IgD-negative memory B cell (primary cell): Measurements from ENCODE around the gene XPR1. TPM values are rescaled to one million over a fixed set of nuclear protein-coding genes. Genes with fewer than 3 reads are reported as not detected.
A peak's percentile ranks its signal among the peaks of the same experiment; 100 is the strongest.
"Not testable (repeated sequence)": the region's sequence is repeated elsewhere in the genome, so short reads cannot be mapped to it uniquely, and the experiment has no call there.

ENCODE experiments used
- H3K27ac Mint-ChIP-seq, 3 donors: one replicate each; pipeline ENCODE4 v1.8.0; 2020 to 2022; ENCODE audit warnings: mild to moderate bottlenecking in 3 of 3, mixed read lengths in 3 of 3, moderate library complexity in 1 of 3
- H3K27me3 Mint-ChIP-seq: one replicate; pipeline ENCODE4 v1.8.0; 2021; ENCODE audit warnings: mixed read lengths
- H3K36me3 Mint-ChIP-seq: one replicate; pipeline ENCODE4 v1.8.0; 2020; ENCODE audit warnings: mild to moderate bottlenecking, mixed read lengths
- H3K4me1 Mint-ChIP-seq, 3 donors: one replicate each; pipeline ENCODE4 v1.8.0; 2020 to 2022; ENCODE audit warnings: mixed read lengths in 3 of 3, mild to moderate bottlenecking in 1 of 3
- H3K4me3 Mint-ChIP-seq, 4 donors: one replicate each; pipeline ENCODE4 v1.8.0; 2020 to 2022; ENCODE audit warnings: mild to moderate bottlenecking in 4 of 4, mixed read lengths in 4 of 4, moderate library complexity in 3 of 4
- H3K9me3 Mint-ChIP-seq, 3 donors: one replicate each; pipeline ENCODE4 v1.8.0; 2020 to 2021; ENCODE audit warnings: mixed read lengths in 3 of 3, mild to moderate bottlenecking in 1 of 3
- polyA plus RNA-seq: library from polyadenylated mRNA; unstranded; fragments of 300-500 nt; fragmentation: Illumina TruSeq; gene quantifications from one replicate; pipeline ENCODE4 v1.2.3, GENCODE V29; 2021

The XPR1 gene
- polyA plus RNA-seq, 1 donor from 2014 or later: 5.7 TPM

- Mint-ChIP-seq H3K27ac (no peak overlapping the region), H3K36me3 (no peaks in the 10 kb centered on the region), H3K9me3 (no peaks in the 10 kb centered on the region), H3K4me1 (peaks cover 0 to 15% (median 5%) of the 10 kb centered on the region in 3 donors), H3K27me3 (peaks cover 7% of the 10 kb centered on the region), H3K4me3 (peak overlapping the region in 1 of 4 donors; percentile 8)
Measured at GRCh38 chr1:180628646-180629045, 3.2 kb upstream of the XPR1 start.

GRCh38 chr1:180630408-180631193, 1.2 kb upstream of the XPR1 start:
- H3K4me1 Mint-ChIP-seq: peaks cover 0 to 15% (median 6%) of the 10 kb centered on the region in 3 donors
- peak overlapping the region in 1 of 4 donors; percentile 13 for H3K4me3 Mint-ChIP-seq
- H3K9me3 Mint-ChIP-seq: no peaks in the 10 kb centered on the region
- no peak overlapping the region for H3K27ac Mint-ChIP-seq
- no peaks in the 10 kb centered on the region for H3K36me3 Mint-ChIP-seq
- H3K27me3 Mint-ChIP-seq: peaks cover 4% of the 10 kb centered on the region

GRCh38 chr1:180631194-180631765, 542 bp upstream of the XPR1 start:
- peak overlapping the region in 1 of 3 donors; percentile 89 for H3K27ac Mint-ChIP-seq
- H3K27me3 Mint-ChIP-seq: no peaks in the 10 kb centered on the region
- peaks cover 0 to 16% (median 10%) of the 10 kb centered on the region in 3 donors for H3K4me1 Mint-ChIP-seq
- peak overlapping the region in 1 of 4 donors; percentile 38 for H3K4me3 Mint-ChIP-seq
- no peaks in the 10 kb centered on the region for H3K9me3 Mint-ChIP-seq
- H3K36me3 Mint-ChIP-seq: no peaks in the 10 kb centered on the region

- H3K4me1 Mint-ChIP-seq: peaks cover 0 to 19% (median 10%) of the 10 kb centered on the region in 3 donors
- no peaks in the 10 kb centered on the region for H3K27me3 Mint-ChIP-seq
- H3K4me3 Mint-ChIP-seq: no peak overlapping the region
- H3K9me3 Mint-ChIP-seq: no peaks in the 10 kb centered on the region
- peak overlapping the region in 1 of 3 donors; percentile 89 for H3K27ac Mint-ChIP-seq
- H3K36me3 Mint-ChIP-seq: no peaks in the 10 kb centered on the region
Measured at GRCh38 chr1:180632326-180633056, 669 bp downstream of the XPR1 start.

GRCh38 chr1:180633057-180634056, 1.5 kb downstream of the XPR1 start:
- H3K4me3 Mint-ChIP-seq: no peak overlapping the region
- no peaks in the 10 kb centered on the region for H3K9me3 Mint-ChIP-seq
- peaks cover 0 to 19% (median 10%) of the 10 kb centered on the region in 3 donors for H3K4me1 Mint-ChIP-seq
- H3K36me3 Mint-ChIP-seq: no peaks in the 10 kb centered on the region
- H3K27ac Mint-ChIP-seq: no peak overlapping the region
- H3K27me3 Mint-ChIP-seq: no peaks in the 10 kb centered on the region

GRCh38 chr1:180636138-180636537, 4.3 kb downstream of the XPR1 start:
- Mint-ChIP-seq H3K9me3 (no peaks in the 10 kb centered on the region), H3K36me3 (no peaks in the 10 kb centered on the region)

GRCh38 chr1:180639871-180640270, 8.0 kb downstream of the XPR1 start:
- Mint-ChIP-seq H3K27ac (no peak overlapping the region), H3K9me3 (no peaks in the 10 kb centered on the region), H3K4me3 (no peak overlapping the region), H3K4me1 (peaks cover 11 to 21% (median 16%) of the 10 kb centered on the region in 3 donors), H3K36me3 (peaks cover 2% of the 10 kb centered on the region), H3K27me3 (no peaks in the 10 kb centered on the region)

More at GRCh38 chr1:180636138-180636537, 4.3 kb downstream of the XPR1 start:
- H3K4me1 Mint-ChIP-seq: peaks cover 7 to 12% (median 8%) of the 10 kb centered on the region in 3 donors
- H3K4me3 Mint-ChIP-seq: no peak overlapping the region
- H3K27ac Mint-ChIP-seq: no peak overlapping the region
- no peaks in the 10 kb centered on the region for H3K27me3 Mint-ChIP-seq

- Mint-ChIP-seq H3K9me3 (no peaks in the 10 kb centered on the region), H3K36me3 (peaks cover 2% of the 10 kb centered on the region), H3K27me3 (no peaks in the 10 kb centered on the region), H3K4me3 (no peak overlapping the region), H3K27ac (peak overlapping the region in 1 of 3 donors; percentile 47), H3K4me1 (peaks cover 11 to 21% (median 17%) of the 10 kb centered on the region in 3 donors)
Measured at GRCh38 chr1:180640531-180640949, 8.7 kb downstream of the XPR1 start.

- Mint-ChIP-seq H3K4me1 (peaks cover 14 to 29% (median 24%) of the 10 kb centered on the region in 3 donors), H3K27ac (no peak overlapping the region), H3K27me3 (no peaks in the 10 kb centered on the region), H3K36me3 (peaks cover 2% of the 10 kb centered on the region), H3K9me3 (no peaks in the 10 kb centered on the region), H3K4me3 (no peak overlapping the region)
Measured at GRCh38 chr1:180641662-180642061, 9.8 kb downstream of the XPR1 start.

- no peak overlapping the region for H3K27ac Mint-ChIP-seq
- peaks cover 2% of the 10 kb centered on the region for H3K36me3 Mint-ChIP-seq
- H3K27me3 Mint-ChIP-seq: no peaks in the 10 kb centered on the region
- H3K4me3 Mint-ChIP-seq: no peak overlapping the region
- H3K4me1 Mint-ChIP-seq: peaks cover 23 to 34% (median 31%) of the 10 kb centered on the region in 3 donors
- no peaks in the 10 kb centered on the region for H3K9me3 Mint-ChIP-seq
Measured at GRCh38 chr1:180642781-180643180, 11.0 kb downstream of the XPR1 start.

GRCh38 chr1:180643693-180644092, 11.9 kb downstream of the XPR1 start:
- Mint-ChIP-seq H3K4me1 (peaks cover 23 to 34% (median 31%) of the 10 kb centered on the region in 3 donors), H3K36me3 (peaks cover 2% of the 10 kb centered on the region), H3K9me3 (no peaks in the 10 kb centered on the region), H3K27me3 (no peaks in the 10 kb centered on the region), H3K4me3 (no peak overlapping the region), H3K27ac (no peak overlapping the region)

- Mint-ChIP-seq H3K27ac (no peak overlapping the region), H3K4me1 (peaks cover 28 to 34% (median 34%) of the 10 kb centered on the region in 3 donors), H3K9me3 (no peaks in the 10 kb centered on the region), H3K27me3 (no peaks in the 10 kb centered on the region), H3K4me3 (no peak overlapping the region), H3K36me3 (peaks cover 4% of the 10 kb centered on the region)
Measured at GRCh38 chr1:180644526-180645192, 12.8 kb downstream of the XPR1 start.

- peaks cover 30 to 36% (median 33%) of the 10 kb centered on the region in 3 donors for H3K4me1 Mint-ChIP-seq
- not testable (repeated sequence) for H3K9me3 Mint-ChIP-seq, H3K27ac Mint-ChIP-seq, H3K27me3 Mint-ChIP-seq, H3K4me3 Mint-ChIP-seq, H3K36me3 Mint-ChIP-seq
Measured at GRCh38 chr1:180645261-180645660, 13.4 kb downstream of the XPR1 start.

GRCh38 chr1:180646093-180646492, 14.3 kb downstream of the XPR1 start:
- peaks cover 4% of the 10 kb centered on the region for H3K36me3 Mint-ChIP-seq
- peak overlapping the region in 1 of 3 donors; percentile 90 for H3K27ac Mint-ChIP-seq
- peak overlapping the region in 1 of 4 donors; percentile 41 for H3K4me3 Mint-ChIP-seq
- H3K27me3 Mint-ChIP-seq: no peaks in the 10 kb centered on the region
- peaks cover 30 to 36% (median 36%) of the 10 kb centered on the region in 3 donors for H3K4me1 Mint-ChIP-seq
- peaks cover 0 to 2% (median 0%) of the 10 kb centered on the region in 3 donors for H3K9me3 Mint-ChIP-seq
